Natural killer cell (primary cell): ENCODE measurements around the gene RBM10. TPM values are rescaled to one million over a fixed set of nuclear protein-coding genes. Genes with fewer than 3 reads are reported as not detected.

Experiments
- ATAC-seq, 3 donors: fragments of 150-1000 bp in 2 of 3; fragments of 200-7000 bp in 1 of 3; cut with Tn5 transposase; 1 replicate in 1 of 3; 2 replicates in 2 of 3; pipeline ENCODE4 v1.10.0; 2021; ENCODE audit warnings: mild to moderate bottlenecking in 2 of 3, moderate library complexity in 2 of 3
- DNase-seq, 2 donors: peaks; one replicate each; pipeline versions ENCODE4 v3.0.0 to v3.0.0-alpha.2; 2013 to 2021; ENCODE audit warnings: mixed read lengths in 1 of 2
- H3K27ac ChIP-seq: one replicate; pipeline ENCODE4 v1.5.1; 2013; ENCODE audit warnings: mild to moderate bottlenecking, low read length
- H3K27me3 ChIP-seq: one replicate; pipeline ENCODE4 v1.6.1; 2013; ENCODE audit warnings: low read length; ENCODE audit not compliant: control insufficient read depth, insufficient read depth
- H3K36me3 ChIP-seq: one replicate; pipeline ENCODE4 v1.6.1; 2013; ENCODE audit warnings: low read length; ENCODE audit not compliant: control insufficient read depth, insufficient read depth
- H3K4me1 ChIP-seq: one replicate; pipeline ENCODE4 v1.6.1; 2013; ENCODE audit warnings: low read length; ENCODE audit not compliant: control insufficient read depth, insufficient read depth
- H3K4me3 ChIP-seq: one replicate; pipeline ENCODE4 v1.5.1; 2013; ENCODE audit warnings: low read length
- H3K9me3 ChIP-seq: one replicate; pipeline ENCODE4 v1.6.1; 2013; ENCODE audit warnings: low read length; ENCODE audit not compliant: control insufficient read depth, insufficient read depth
- H3K27ac Mint-ChIP-seq, 2 donors: one replicate each; pipeline ENCODE4 v1.8.0; 2022; ENCODE audit warnings: mild to moderate bottlenecking in 2 of 2, mixed read lengths in 2 of 2, moderate library complexity in 1 of 2
- H3K27me3 Mint-ChIP-seq, 2 donors: one replicate each; pipeline ENCODE4 v1.8.0; 2022; ENCODE audit warnings: low read depth in 2 of 2, mixed read lengths in 2 of 2
- H3K36me3 Mint-ChIP-seq: one replicate; pipeline ENCODE4 v1.8.0; 2022; ENCODE audit warnings: mixed read lengths
- H3K4me1 Mint-ChIP-seq, 2 donors: one replicate each; pipeline ENCODE4 v1.8.0; 2022; ENCODE audit warnings: mixed read lengths in 2 of 2
- H3K4me3 Mint-ChIP-seq: one replicate; pipeline ENCODE4 v1.8.0; 2022; ENCODE audit warnings: mild to moderate bottlenecking, moderate library complexity, mixed read lengths
- H3K9me3 Mint-ChIP-seq, 2 donors: one replicate each; pipeline ENCODE4 v1.8.0; 2022; ENCODE audit warnings: mixed read lengths in 2 of 2
- CTCF ChIP-seq: fragments of 200-600 bp; IDR thresholded peaks from one replicate; pipeline ENCODE4 v1.8.0; 2022; ENCODE audit warnings: antibody characterized with exemption
- WGBS: methylation state at CpG from one replicate; pipeline ENCODE4 v1.1.7; 2013; ENCODE audit warnings: missing lambda C conversion rate; ENCODE audit not compliant: insufficient coverage; 5-methylcytosine and 5-hydroxymethylcytosine counted together
- intact Hi-C: fragments of 100-400 bp; cut with micrococcal nuclease; formaldehyde crosslinking; loops from one replicate; pipeline ENCODE4 v1.14.2; 2022
- total RNA-seq, 4 donors: library from RNA; stranded (reverse); fragments of 120-200 nt in 1 of 4; gene quantifications; one replicate each; pipeline versions ENCODE4 v1.2.3 to v1.2.4, GENCODE V29; 2013 to 2022

The RBM10 gene
- total RNA-seq, 3 donors from 2014 or later (not counting 1 experiment from before 2014, with no cell fraction given), result 37.5 to 43.7 (median 39.4) TPM

- TF ChIP-seq CTCF, result no peak
- no peaks in the 10 kb centered on the region for H3K36me3 Mint-ChIP-seq
- Histone ChIP-seq H3K9me3 (no peaks in the 10 kb centered on the region), H3K4me1 (peaks cover 8% of the 10 kb centered on the region), H3K27ac (peak overlapping the region; percentile 98), H3K4me3 (peak overlapping the region; percentile 70), H3K36me3 (peaks cover 4% of the 10 kb centered on the region), H3K27me3 (no peaks in the 10 kb centered on the region)
- intact Hi-C loops, result loop anchor here (1.0 kb wide), 1 partner anchor 16 kb away; no protein-coding TSS in a partner anchor
- no peaks in the 10 kb centered on the region for H3K27me3 Mint-ChIP-seq
- H3K4me1 Mint-ChIP-seq, result peaks cover 17 to 20% of the 10 kb centered on the region in 2 donors
- no peaks in the 10 kb centered on the region for H3K9me3 Mint-ChIP-seq
- WGBS, result 0% methylated on average over 47 of the region's 51 CpGs
- peak overlapping the region; percentile 98 for H3K4me3 Mint-ChIP-seq
- DNase-seq (peak; percentile 86 to 97), ATAC-seq (peak; percentile 85 to 95 (median 85))
- peak overlapping the region; percentile 97 to 99 for H3K27ac Mint-ChIP-seq
Observed at GRCh38 chrX:47233333-47234113, 88.5 kb downstream of the RBM10 start.

- no peak for TF ChIP-seq CTCF
- Histone ChIP-seq H3K4me3 (no peak overlapping the region), H3K27me3 (no peaks in the 10 kb centered on the region), H3K9me3 (no peaks in the 10 kb centered on the region), H3K27ac (peak overlapping the region; percentile 98), H3K36me3 (no peaks in the 10 kb centered on the region), H3K4me1 (peaks cover 8% of the 10 kb centered on the region)
- Mint-ChIP-seq H3K4me1 (peaks cover 20 to 21% of the 10 kb centered on the region in 2 donors), H3K27ac (peak overlapping the region; percentile 97 to 99), H3K4me3 (peak overlapping the region; percentile 98), H3K9me3 (no peaks in the 10 kb centered on the region), H3K36me3 (no peaks in the 10 kb centered on the region), H3K27me3 (no peaks in the 10 kb centered on the region)
- no peak for ATAC-seq
- intact Hi-C loops, result no loop called here
- DNase-seq, result no peak
- no CpG with 5 or more reads among the region's 3 CpGs for WGBS
Observed at GRCh38 chrX:47234583-47234982, 89.6 kb downstream of the RBM10 start.

GRCh38 chrX:47235691-47236103 is 90.7 kb downstream of the RBM10 start:
- H3K4me3 ChIP-seq, result no peak overlapping the region
- DNase-seq (no peak), ATAC-seq (no peak)
- H3K4me1 ChIP-seq, result peaks cover 8% of the 10 kb centered on the region
- peak overlapping the region; percentile 22 for H3K4me3 Mint-ChIP-seq
- no peaks in the 10 kb centered on the region for H3K27me3 Mint-ChIP-seq
- intact Hi-C loops, result no loop called here
- H3K36me3 Mint-ChIP-seq, result no peaks in the 10 kb centered on the region
- peak overlapping the region; percentile 73 to 99 for H3K27ac Mint-ChIP-seq
- H3K9me3 Mint-ChIP-seq, result no peaks in the 10 kb centered on the region
- no peak overlapping the region for H3K27ac ChIP-seq
- peaks cover 8% of the 10 kb centered on the region for H3K36me3 ChIP-seq
- no peak for TF ChIP-seq CTCF
- H3K4me1 Mint-ChIP-seq, result peaks cover 18 to 20% of the 10 kb centered on the region in 2 donors
- WGBS, result no CpG with 5 or more reads among the region's 4 CpGs
- H3K9me3 ChIP-seq, result no peaks in the 10 kb centered on the region
- H3K27me3 ChIP-seq, result no peaks in the 10 kb centered on the region

Other genes with a start within 250 kb of the RBM10 start
- under 1 TPM; 0.16 to 0.54 (median 0.43) TPM for gene JADE3, start 232.8 kb upstream of the RBM10 start, total RNA-seq
- not detected for gene RGN, start 66.8 kb upstream of the RBM10 start, total RNA-seq
- gene NDUFB11, start 519 bp upstream of the RBM10 start, total RNA-seq, result 10 to 100 TPM; 38.2 to 43.3 (median 42.3) TPM
- gene UBA1, start 48.6 kb downstream of the RBM10 start, total RNA-seq, result 100 to 1,000 TPM; 118 to 168 (median 120) TPM
- gene CDK16, start 73.5 kb downstream of the RBM10 start, total RNA-seq, result 100 to 1,000 TPM; 112 to 140 (median 126) TPM
- gene USP11, start 87.8 kb downstream of the RBM10 start, total RNA-seq, result 100 to 1,000 TPM; 107 to 131 (median 108) TPM
- gene ZNF157, start 225.4 kb downstream of the RBM10 start, total RNA-seq, result under 1 TPM; 0.35 to 0.61 (median 0.47) TPM